Measurements from ENCODE around the gene SNRPE.

DNA sequence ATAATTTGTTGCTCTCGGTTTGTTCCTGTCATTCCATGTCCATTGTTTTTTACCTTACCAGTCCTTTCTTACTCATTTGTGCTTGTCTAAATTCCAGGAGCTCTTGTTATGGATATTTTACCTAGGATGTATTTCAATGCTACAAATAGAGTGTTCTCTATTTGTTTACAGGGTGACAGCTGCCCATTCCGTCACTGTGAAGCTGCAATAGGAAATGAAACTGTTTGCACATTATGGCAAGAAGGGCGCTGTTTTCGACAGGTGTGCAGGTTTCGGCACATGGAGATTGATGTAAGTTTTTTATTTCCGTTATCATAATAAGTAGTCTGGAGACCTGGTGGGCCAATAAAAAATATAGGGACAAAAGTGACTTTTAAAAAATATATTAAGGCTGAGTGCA is 43.0 kb upstream of the SNRPE start:
- TF ChIP-seq, protein P1, sequence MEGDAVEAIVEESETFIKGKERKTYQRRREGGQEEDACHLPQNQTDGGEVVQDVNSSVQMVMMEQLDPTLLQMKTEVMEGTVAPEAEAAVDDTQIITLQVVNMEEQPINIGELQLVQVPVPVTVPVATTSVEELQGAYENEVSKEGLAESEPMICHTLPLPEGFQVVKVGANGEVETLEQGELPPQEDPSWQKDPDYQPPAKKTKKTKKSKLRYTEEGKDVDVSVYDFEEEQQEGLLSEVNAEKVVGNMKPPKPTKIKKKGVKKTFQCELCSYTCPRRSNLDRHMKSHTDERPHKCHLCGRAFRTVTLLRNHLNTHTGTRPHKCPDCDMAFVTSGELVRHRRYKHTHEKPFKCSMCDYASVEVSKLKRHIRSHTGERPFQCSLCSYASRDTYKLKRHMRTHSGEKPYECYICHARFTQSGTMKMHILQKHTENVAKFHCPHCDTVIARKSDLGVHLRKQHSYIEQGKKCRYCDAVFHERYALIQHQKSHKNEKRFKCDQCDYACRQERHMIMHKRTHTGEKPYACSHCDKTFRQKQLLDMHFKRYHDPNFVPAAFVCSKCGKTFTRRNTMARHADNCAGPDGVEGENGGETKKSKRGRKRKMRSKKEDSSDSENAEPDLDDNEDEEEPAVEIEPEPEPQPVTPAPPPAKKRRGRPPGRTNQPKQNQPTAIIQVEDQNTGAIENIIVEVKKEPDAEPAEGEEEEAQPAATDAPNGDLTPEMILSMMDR (IDR thresholded peaks at IDR 0.05), result no peak
- no peak for TF ChIP-seq POLR2A (IDR thresholded peaks at IDR 0.05)

Data from adrenal gland (tissue), 5 donors.